DMS153 treated with DMSO at 0.1 percent for 48 hours (cell line): ENCODE results near the gene TRABD2B.

ENCODE experiments used
- DNase-seq: peaks from one replicate; lab custom pipeline; 2025; ENCODE audit not compliant: unreplicated experiment; lab: John Stamatoyannopoulos, UW

Gene TRABD2B

DNA sequence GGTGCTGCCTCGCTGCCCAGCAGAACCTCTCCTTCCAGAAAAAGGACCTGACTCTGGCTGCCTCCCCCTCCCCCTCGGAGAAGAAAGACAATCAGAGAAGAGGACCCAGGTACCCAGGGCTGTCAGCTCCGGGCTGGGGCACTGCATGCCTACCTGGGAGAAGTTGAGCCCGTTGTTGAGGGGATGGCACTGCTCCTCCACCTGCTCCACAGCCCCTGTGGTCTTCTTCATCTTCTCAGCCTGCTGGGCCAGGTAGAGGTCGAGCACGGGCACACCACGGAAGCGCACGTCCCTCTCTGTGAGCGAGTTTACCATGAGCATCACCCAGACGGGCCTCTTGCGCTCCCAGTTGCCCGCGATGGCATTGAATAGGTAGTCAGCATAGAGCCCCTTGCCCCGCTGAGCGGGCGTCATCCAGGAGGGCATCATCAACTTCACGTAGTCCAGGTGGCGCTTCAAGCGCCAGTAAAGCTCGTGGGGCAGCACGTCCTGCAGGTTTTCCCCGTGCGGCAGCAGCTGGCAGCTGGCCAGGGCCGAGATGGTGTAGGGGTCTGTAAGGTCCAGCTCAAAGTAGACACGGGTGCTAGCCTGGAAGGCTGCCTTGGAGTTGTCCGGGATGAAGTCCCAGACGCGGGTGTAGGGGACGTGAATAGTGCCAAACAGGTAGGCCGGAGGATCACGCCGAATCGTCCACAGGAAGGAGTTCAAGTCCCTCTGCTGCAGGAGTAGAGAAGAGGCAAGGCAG is 3.1 kb downstream of the TRABD2B start:
- DNase-seq: no peak

DNA sequence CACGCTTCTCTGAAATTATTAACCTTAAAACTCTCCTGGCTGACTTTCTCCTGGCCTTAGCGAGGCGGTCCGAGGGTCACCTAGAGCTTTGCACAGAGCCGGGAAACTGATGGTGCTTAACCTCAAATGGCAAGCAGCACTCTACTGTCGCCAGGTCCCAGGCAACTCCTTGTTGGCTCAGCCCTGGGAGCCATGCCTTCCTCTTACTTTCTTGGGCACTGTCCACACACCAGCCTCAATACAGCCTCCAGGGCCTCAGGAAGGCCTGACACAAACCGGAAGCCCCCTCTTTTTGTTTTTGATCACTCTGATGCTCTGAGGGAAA is 3.8 kb downstream of the TRABD2B start:
- no peak for DNase-seq

DNA sequence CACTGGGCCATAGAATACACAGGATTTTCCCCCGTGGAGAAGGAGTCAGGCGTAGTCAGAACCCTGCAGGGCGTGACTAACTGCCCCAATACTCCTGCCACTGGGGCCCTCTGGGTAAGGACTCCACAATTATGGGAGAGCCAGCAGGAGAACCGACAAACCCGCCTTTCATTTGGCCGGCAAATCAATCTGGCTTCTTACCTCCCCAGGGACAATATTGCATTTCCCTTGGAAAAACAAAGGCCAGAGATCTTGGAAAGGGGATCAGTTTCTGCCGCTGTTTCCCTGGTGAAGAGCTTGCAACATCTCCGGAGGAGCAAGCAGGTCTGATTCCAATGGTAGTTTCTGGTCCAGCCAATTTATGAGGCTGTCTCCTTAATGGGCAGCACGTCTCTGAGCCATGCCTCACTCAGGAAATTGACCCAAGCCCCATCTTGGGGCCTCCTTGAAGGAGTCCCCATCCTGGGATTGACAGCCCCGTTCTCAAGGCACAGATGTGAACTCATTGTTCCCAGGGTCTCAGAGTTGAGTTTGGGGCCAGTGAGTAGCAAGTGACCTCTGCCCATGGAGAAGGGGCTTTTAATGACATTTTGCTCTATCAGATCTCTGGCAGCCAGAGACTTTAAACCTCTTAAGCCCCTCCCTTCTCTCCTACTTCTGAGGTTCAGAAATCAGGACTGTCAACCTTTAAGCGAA is 4.3 kb downstream of the TRABD2B start:
- DNase-seq: no peak

DNA sequence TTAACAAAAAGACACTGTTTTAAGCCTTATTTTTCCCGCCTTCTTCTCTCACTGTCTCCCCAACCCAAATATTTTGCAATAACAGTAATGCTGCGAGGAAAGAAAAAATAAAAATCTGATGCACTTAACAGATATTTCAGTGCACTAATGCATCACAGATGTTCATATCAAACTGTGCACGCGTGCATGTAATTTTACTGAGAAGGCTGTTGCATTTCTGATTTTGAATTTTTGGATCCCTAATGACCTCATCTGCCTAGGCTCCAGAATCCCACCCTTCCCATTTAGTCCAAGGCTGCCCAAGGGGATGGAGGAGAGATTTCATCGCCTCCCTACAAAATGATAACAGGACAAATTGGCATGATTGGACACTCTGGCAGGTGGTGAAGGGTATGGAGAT is 5.5 kb downstream of the TRABD2B start:
- DNase-seq: no peak

GRCh38 chr1:47991187-47991586 is 6.0 kb downstream of the TRABD2B start:
- DNase-seq: no peak

GRCh38 chr1:47990286-47990685 is 6.9 kb downstream of the TRABD2B start:
- DNase-seq: no peak

GRCh38 chr1:47987601-47988000 is 9.6 kb downstream of the TRABD2B start:
- DNase-seq: no peak

- DNase-seq: no peak
These were observed 10.4 kb downstream of the TRABD2B start for GRCh38 chr1:47986761-47987200.

- no peak for DNase-seq
These were observed 12.2 kb downstream of the TRABD2B start for GRCh38 chr1:47985018-47985417.

- no peak for DNase-seq
These were observed 12.9 kb downstream of the TRABD2B start for GRCh38 chr1:47984175-47984789.

GRCh38 chr1:47983691-47984090 is 13.5 kb downstream of the TRABD2B start:
- no peak for DNase-seq

GRCh38 chr1:47981667-47982350 is 15.4 kb downstream of the TRABD2B start:
- no peak for DNase-seq

DNA sequence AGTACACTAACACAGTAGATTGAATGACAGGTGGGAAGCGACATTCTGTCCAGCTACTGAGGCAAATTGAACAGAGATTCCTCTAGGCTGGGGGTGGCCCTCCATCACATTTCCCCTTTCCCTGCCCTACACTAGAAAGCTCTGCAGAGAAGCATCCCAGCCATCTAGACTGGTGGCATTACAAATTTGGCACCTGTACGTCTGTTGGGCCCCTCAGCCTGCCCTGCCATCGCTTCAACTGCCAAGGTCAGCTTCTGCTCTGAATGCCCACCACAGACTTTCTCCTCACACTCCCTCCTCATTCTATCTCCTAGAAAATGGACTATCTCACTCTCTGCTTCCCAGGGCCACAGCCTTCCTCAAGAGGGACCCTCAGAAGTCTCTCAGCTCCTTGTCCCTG is 16.7 kb downstream of the TRABD2B start:
- DNase-seq: no peak

DNA sequence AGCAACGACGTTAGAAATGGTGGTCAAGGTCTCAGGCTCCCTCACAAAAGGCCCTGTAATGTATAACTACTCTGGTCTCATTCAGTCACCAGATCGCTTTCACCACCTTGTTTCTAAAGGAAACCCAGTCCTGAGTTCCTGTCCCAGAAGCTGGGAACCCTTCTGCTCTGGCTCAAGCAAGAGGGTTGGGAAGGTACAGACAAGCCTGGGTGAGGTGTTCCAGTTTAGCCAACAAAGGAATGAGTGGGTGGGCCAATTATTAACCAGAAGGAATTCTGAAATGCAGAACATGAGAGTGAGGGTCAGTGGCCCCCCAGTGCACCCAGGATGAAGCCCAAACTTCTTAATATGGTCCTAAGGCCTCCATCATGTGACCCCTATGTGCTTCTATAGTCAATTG is 17.5 kb downstream of the TRABD2B start:
- no peak for DNase-seq

- no peak for DNase-seq
These were observed 18.7 kb downstream of the TRABD2B start for GRCh38 chr1:47978486-47978885.

DNA sequence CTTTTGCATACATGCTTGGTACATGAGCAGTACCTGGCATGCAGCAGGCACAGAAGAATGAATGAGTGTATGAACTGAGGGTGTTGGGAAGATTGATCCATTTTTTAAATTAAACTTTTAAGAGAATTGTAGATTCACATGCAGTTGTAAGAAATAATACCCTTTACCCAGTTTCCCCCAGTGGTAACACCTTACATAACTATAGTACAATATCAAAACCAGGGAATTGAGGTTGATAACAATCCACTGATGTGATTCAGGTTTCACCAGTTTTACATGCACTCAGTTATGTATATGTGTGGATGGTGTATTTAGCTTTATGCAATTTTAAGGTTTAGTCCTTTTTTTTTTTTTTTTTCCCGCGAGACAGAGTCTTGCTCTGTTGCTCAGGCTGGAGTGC is 20.5 kb downstream of the TRABD2B start:
- no peak for DNase-seq

DNA sequence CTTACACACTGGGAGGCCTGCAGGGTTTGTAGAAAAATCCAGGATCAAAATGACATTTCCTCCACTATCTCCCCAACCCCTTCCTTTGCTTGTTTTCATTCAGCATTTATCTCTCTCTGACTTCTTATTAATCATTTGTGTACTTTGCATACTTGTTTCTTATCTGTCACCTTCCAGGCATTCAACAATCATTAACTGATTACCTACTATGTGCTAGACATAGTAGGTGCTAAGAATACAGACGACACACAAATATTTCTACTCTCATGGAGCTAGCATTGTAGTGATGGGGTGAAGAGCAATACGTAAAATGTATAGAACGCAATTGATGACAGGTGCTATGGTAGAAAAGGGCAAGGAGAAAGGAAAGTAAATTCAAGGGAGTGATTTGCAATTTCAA is 20.9 kb downstream of the TRABD2B start:
- no peak for DNase-seq

- no peak for DNase-seq
These were observed 21.8 kb downstream of the TRABD2B start for GRCh38 chr1:47975302-47975921.

DNA sequence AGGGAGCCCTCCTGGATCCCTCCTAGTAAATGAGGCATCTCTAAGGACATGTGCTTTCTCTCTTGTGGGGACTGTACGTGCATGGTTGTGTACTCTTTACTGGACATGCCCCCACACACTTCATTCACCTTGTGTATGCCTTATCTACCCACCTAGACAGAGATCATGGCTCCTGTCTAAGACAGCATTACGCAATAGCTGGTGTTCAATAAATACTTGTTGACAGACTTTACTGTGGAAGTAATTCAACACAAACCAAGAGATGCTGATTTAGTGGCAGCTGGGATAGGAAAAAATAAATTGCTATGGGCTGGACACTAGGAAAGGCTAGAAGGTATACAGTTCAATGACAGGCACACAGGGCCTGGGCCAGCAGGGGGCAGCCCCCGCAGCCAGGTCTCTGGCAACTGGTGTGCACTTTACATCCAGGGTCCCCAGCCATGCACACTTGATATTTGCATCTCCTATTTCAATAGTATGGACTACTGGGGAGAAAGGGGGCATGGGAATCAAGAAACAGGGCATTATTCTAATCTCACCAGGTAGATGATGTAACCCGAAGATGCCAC is 24.2 kb downstream of the TRABD2B start:
- DNase-seq: no peak

DNA sequence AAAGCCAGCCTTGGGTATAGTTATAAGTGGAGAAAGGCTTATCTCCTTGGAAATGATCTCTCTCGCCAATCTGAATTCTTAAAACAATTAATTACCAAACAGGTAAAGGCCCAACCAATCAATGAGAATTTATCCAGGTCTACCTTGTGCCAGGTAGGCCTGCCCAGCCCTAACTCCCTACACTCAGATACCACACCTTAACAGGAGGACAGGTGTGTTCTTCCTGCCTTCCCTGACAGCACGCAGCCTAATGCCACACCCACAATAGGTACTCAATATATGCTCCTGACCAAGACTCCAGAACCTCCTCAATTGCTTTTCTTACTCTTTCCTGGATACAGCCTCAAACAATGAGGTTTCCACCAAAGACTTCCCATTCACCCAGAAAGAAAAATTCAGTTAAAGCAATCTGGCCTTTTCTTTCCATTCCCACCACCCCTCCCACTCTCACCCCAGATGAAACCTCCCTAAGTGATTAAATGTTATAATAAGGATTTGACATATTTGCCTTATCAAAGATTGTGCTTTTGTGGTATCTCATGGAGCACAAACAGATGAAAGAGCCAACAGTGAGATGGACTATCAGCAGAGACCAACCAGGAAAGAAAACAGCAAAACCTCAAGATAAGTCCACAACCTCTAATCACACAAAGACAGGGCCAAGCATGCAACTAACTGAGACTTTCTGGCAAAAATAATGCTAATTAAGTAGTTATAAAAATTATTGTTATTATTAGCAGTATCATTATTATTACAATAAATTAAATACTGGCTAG is 25.6 kb downstream of the TRABD2B start:
- no peak for DNase-seq
